ENCODE results near the gene FTH1. TPM values are rescaled to one million over a fixed set of nuclear protein-coding genes. Genes with fewer than 3 reads are reported as not detected.
"Not testable (repeated sequence)": the region's sequence is repeated elsewhere in the genome, so short reads cannot be mapped to it uniquely, and the experiment has no call there.

Gene FTH1
- total RNA-seq, 1 donor from 2014 or later: 2,305 TPM

- DNase-seq (peak; percentile 70), ATAC-seq (no peak)
- intact Hi-C loops (cut with micrococcal nuclease): no loop called here
Measured at GRCh38 chr11:61967924-61968757, 707 bp upstream of the FTH1 start.

- DNase-seq: no peak
- intact Hi-C loops (cut with micrococcal nuclease): no loop called here
- ATAC-seq: no peak
Measured at GRCh38 chr11:61966734-61967115, 709 bp downstream of the FTH1 start.

- ATAC-seq; DNase-seq; intact Hi-C loops (cut with micrococcal nuclease): not testable (repeated sequence)
Measured at GRCh38 chr11:61964666-61965271, 2.7 kb downstream of the FTH1 start.

GRCh38 chr11:61964058-61964665, 3.3 kb downstream of the FTH1 start:
- intact Hi-C loops (cut with micrococcal nuclease): no loop called here
- DNase-seq (no peak), ATAC-seq (no peak)

GRCh38 chr11:61963282-61964057, 4.0 kb downstream of the FTH1 start:
- intact Hi-C loops (cut with micrococcal nuclease): no loop called here
- DNase-seq (no peak), ATAC-seq (peak; percentile 0)

- intact Hi-C loops (cut with micrococcal nuclease): no loop called here
- DNase-seq (no peak), ATAC-seq (no peak)
Measured at GRCh38 chr11:61963016-61963281, 4.5 kb downstream of the FTH1 start.

DNA sequence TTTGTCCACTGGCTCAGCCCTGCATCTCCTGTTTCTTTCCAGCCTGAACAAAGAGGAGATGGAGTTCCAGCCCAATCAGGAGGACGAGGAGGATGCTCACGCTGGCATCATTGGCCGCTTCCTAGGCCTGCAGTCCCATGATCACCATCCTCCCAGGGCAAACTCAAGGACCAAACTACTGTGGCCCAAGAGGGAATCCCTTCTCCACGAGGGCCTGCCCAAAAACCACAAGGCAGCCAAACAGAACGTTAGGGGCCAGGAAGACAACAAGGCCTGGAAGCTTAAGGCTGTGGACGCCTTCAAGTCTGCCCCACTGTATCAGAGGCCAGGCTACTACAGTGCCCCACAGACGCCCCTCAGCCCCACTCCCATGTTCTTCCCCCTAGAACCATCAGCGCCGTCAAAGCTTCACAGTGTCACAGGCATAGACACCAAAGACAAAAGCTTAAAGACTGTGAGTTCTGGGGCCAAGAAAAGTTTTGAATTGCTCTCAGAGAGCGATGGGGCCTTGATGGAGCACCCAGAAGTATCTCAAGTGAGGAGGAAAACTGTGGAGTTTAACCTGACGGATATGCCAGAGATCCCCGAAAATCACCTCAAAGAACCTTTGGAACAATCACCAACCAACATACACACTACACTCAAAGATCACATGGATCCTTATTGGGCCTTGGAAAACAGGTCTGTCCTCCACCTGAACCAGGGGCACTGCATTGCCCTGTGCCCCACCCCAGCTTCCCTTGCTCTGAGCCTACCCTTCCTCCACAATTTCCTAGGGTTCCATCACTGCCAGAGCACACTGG, 5.0 kb downstream of the FTH1 start:
- no peak for DNase-seq
- ATAC-seq: no peak

GRCh38 chr11:61961570-61962212, 5.7 kb downstream of the FTH1 start:
- ATAC-seq (peak; percentile 81), DNase-seq (peak; percentile 84)
- intact Hi-C loops (cut with micrococcal nuclease): no loop called here

More for the DNA sequence above, 5.0 kb downstream of the FTH1 start:
- intact Hi-C loops (cut with micrococcal nuclease): no loop called here

- ATAC-seq (no peak), DNase-seq (no peak)
- intact Hi-C loops (cut with micrococcal nuclease): no loop called here
Measured at GRCh38 chr11:61960532-61960931, 6.9 kb downstream of the FTH1 start.

GRCh38 chr11:61959678-61960077, 7.8 kb downstream of the FTH1 start:
- DNase-seq (no peak), ATAC-seq (no peak)
- intact Hi-C loops (cut with micrococcal nuclease): no loop called here

DNA sequence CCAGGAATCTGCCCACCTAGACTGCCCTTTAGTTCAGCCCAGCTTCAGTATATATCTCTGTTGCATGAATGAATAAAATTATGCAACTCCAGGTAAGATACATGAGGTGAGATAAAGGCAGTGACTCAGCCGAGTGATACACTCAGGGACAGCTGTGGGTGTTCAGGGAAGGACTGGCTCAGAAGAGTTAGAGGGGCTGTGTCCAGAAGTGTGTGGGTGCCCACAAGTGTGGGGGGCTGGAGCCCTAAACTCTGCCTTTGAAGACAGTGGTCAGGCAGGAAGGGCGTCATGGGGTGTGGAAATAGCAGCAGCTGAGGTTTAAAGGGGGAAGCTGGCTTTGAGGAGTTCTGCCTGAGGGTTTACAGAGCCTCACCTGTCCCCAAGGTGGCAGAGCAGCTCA, 8.3 kb downstream of the FTH1 start:
- ATAC-seq (no peak), DNase-seq (no peak)
- intact Hi-C loops (cut with micrococcal nuclease): no loop called here

- DNase-seq (no peak), ATAC-seq (no peak)
- intact Hi-C loops (cut with micrococcal nuclease): no loop called here
Measured at GRCh38 chr11:61958590-61958989, 8.8 kb downstream of the FTH1 start.

GRCh38 chr11:61957021-61957770, 10.2 kb downstream of the FTH1 start:
- DNase-seq: no peak
- no peak for ATAC-seq
- intact Hi-C loops (cut with micrococcal nuclease): no loop called here

- ATAC-seq (peak; percentile 1), DNase-seq (no peak)
- intact Hi-C loops (cut with micrococcal nuclease): no loop called here
Measured at GRCh38 chr11:61956191-61957020, 11.0 kb downstream of the FTH1 start.

DNA sequence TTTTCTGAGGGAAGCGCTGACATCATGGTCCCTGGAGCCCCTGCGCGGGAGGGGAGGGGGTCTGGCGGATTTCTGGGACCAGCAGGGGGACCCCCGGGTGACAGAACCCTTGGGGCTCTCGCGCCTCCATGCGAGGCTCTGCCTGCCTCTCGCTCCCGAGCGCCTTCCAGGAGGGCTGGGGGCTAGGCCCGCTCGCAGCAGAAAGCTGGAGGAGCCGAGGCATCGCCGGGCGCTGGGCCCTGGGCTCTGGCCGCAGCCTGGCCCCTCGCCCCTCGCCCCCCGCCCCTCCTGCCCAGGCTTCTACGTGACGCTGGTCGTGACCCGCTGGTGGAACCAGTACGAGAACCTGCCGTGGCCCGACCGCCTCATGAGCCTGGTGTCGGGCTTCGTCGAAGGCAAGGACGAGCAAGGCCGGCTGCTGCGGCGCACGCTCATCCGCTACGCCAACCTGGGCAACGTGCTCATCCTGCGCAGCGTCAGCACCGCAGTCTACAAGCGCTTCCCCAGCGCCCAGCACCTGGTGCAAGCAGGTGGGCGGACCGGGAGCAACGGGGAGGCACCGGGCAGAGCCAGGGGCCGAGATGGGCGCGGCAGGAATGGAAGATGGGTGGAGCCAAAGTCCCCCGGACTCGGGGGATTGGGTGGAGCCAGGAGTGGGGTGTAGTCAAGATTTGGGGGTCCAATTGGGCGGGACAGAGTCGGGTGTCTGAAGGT, 11.9 kb downstream of the FTH1 start:
- DNase-seq: peak; percentile 58
- ATAC-seq: peak; percentile 48
- intact Hi-C loops (cut with micrococcal nuclease): no loop called here

DNA sequence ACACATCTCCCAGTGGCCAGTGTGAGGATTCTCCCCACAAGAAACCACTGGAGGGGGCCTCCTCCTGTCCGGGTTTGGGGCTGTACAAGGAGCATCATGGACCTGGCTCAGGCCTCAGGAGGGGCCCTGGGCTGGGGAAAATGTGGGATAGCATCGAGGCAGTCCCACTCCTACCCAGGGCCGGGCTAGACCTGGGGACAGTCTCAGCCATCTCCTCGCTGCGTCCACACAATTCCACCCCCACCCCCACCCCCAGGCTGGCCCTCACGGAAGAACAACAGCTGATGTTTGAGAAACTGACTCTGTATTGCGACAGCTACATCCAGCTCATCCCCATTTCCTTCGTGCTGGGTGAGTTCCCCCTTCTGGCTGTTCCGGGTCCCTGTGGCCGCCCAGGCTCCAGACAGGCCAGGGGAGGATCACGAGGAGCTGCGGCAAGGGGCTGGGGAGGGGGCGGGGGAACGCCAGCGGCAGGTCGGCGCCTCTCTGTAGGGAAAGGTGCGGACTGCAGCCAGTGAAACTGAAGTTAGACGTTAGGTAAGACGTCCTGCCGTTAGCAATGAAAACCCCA, 12.5 kb downstream of the FTH1 start:
- intact Hi-C loops (cut with micrococcal nuclease): no loop called here
- DNase-seq (peak; percentile 76), ATAC-seq (peak; percentile 85)

Data from left ventricle myocardium superior (tissue), 1 donor.